Kidney (tissue), 14 donors: ENCODE results near the gene DPYSL4. TPM values are rescaled to one million over a fixed set of nuclear protein-coding genes. Genes with fewer than 3 reads are reported as not detected.

Source experiments
- DNase-seq, 5 donors: peaks; one replicate each; pipeline ENCODE4 v3.0.0-alpha.2; 2013 to 2020
- FAIRE-seq: peaks from 2 replicates; lab custom pipeline; 2012; peaks lifted over from hg19 to GRCh38; lab: Jason Lieb, UNC
- H3K27ac ChIP-seq, 2 donors: one replicate each; pipeline ENCODE4 v1.7.0; 2013; ENCODE audit warnings: low read depth in 2 of 2, low read length in 2 of 2, inconsistent platforms in 1 of 2
- H3K27me3 ChIP-seq: one replicate; pipeline ENCODE4 v1.7.1; 2013; ENCODE audit warnings: low read length, inconsistent platforms; ENCODE audit not compliant: control insufficient read depth, insufficient read depth
- H3K36me3 ChIP-seq, 3 donors: one replicate each; pipeline versions ENCODE4 v1.7.0 to v1.7.1; 2013; ENCODE audit warnings: low read length in 3 of 3, control low read depth in 1 of 3, inconsistent platforms in 1 of 3; ENCODE audit not compliant: insufficient read depth in 3 of 3, control insufficient read depth in 2 of 3
- H3K4me1 ChIP-seq, 3 donors: one replicate each; pipeline versions ENCODE4 v1.7.0 to v1.7.1; 2013; ENCODE audit warnings: low read length in 3 of 3, inconsistent platforms in 1 of 3, low read depth in 1 of 3; ENCODE audit not compliant: control insufficient read depth in 2 of 3, insufficient read depth in 2 of 3
- H3K4me3 ChIP-seq, 3 donors: one replicate each; pipeline versions ENCODE4 v1.7.0 to v1.8.1; 2013; ENCODE audit warnings: low read length in 3 of 3, control low read depth in 1 of 3, inconsistent platforms in 1 of 3
- H3K9ac ChIP-seq, 3 donors: one replicate each; pipeline versions ENCODE4 v1.7.0 to v1.7.1; 2013; ENCODE audit warnings: low read length in 3 of 3, control low read depth in 1 of 3, inconsistent platforms in 1 of 3
- H3K9me3 ChIP-seq, 3 donors: one replicate each; pipeline versions ENCODE4 v1.7.0 to v1.7.1; 2013; ENCODE audit warnings: low read length in 3 of 3, control low read depth in 1 of 3, inconsistent platforms in 1 of 3; ENCODE audit not compliant: control insufficient read depth in 2 of 3, insufficient read depth in 1 of 3
- CTCF ChIP-seq: IDR thresholded peaks from 3 replicates; pipeline ENCODE4 v1.5.1; 2012; ENCODE audit warnings: mild to moderate bottlenecking, moderate library complexity, borderline replicate concordance; ENCODE audit not compliant: insufficient read depth; ENCODE audit errors: extremely low read depth
- intact Hi-C: fragments of 100-400 bp; cut with DNase I; formaldehyde crosslinking; loops from one replicate; pipeline ENCODE4 v1.11.1; 2022
- polyA plus RNA-seq: library from polyadenylated mRNA; stranded (reverse); fragments of 350-450 nt; fragmentation: Illumina TruSeq; extraction: RNeasy Lipid Tissue Mini Kit (QIAGEN cat#74804); gene quantifications from one replicate; pipeline ENCODE4 v1.2.3, GENCODE V29; 2014; ENCODE audit warnings: low read depth, low replicate concordance; ENCODE audit not compliant: insufficient read depth
- total RNA-seq: library from RNA; stranded (reverse); fragmentation: NEBNext Ultra II Directional; extraction: Animal tissue kit (Norgen Biotek cat#: 25700); gene quantifications from one replicate; pipeline ENCODE4 v1.2.1, GENCODE V29; 2021
- donor health status: control.
- donor health status: control.
- donor health status: control.
- donor health status: control.
- donor health status: control.
- donor health status: DM: yes; HTN: yes; CAD: no.
- donor health status: Normal renal cell carcinoma (clear cell type).

The DPYSL4 gene
- total and polyA plus RNA-seq, 2 donors from 2014 or later, result 0.60 TPM; not detected in 1

- DNase-seq (peak in 1 of 5 donors; percentile 64), FAIRE-seq (no peak)
- Histone ChIP-seq H3K36me3 (no peaks in the 10 kb centered on the region), H3K4me1 (peaks cover 0 to 4% (median 0%) of the 10 kb centered on the region in 3 donors), H3K27me3 (no peaks in the 10 kb centered on the region), H3K9me3 (no peaks in the 10 kb centered on the region), H3K27ac (no peak overlapping the region), H3K4me3 (no peak overlapping the region), H3K9ac (no peak overlapping the region)
- intact Hi-C loops, result loop anchor here (10.0 kb wide), 1 partner anchor 127 kb away; no protein-coding TSS in a partner anchor
- TF ChIP-seq CTCF, result no peak
These were observed 41.2 kb downstream of the DPYSL4 start for GRCh38 chr10:132227851-132228390.

- H3K4me3 ChIP-seq, result no peak overlapping the region
- no peaks in the 10 kb centered on the region for H3K4me1 ChIP-seq
- H3K36me3 ChIP-seq, result no peaks in the 10 kb centered on the region
- FAIRE-seq, result no peak
- H3K27ac ChIP-seq, result no peak overlapping the region
- DNase-seq, result peak in 1 of 5 donors; percentile 69
- no peaks in the 10 kb centered on the region for H3K9me3 ChIP-seq
- intact Hi-C loops, result loop anchor here (10.0 kb wide), 1 partner anchor 126 kb away; no protein-coding TSS in a partner anchor
- no peak for TF ChIP-seq CTCF
- H3K9ac ChIP-seq, result no peak overlapping the region
- H3K27me3 ChIP-seq, result no peaks in the 10 kb centered on the region
These were observed 41.9 kb downstream of the DPYSL4 start for GRCh38 chr10:132228616-132229015.

- DNase-seq (peak in 1 of 5 donors; percentile 37), FAIRE-seq (no peak)
- intact Hi-C loops, result loop anchor here (10.0 kb wide), 1 partner anchor 126 kb away; no protein-coding TSS in a partner anchor
- Histone ChIP-seq H3K9ac (no peak overlapping the region), H3K4me3 (no peak overlapping the region), H3K36me3 (no peaks in the 10 kb centered on the region), H3K4me1 (no peaks in the 10 kb centered on the region), H3K27ac (no peak overlapping the region), H3K27me3 (no peaks in the 10 kb centered on the region), H3K9me3 (no peaks in the 10 kb centered on the region)
- TF ChIP-seq CTCF, result no peak
These were observed 42.3 kb downstream of the DPYSL4 start for GRCh38 chr10:132229096-132229495.
